Fibroblast of lung (primary cell): ENCODE results near the gene SF3B4. TPM values are rescaled to one million over a fixed set of nuclear protein-coding genes. Genes with fewer than 3 reads are reported as not detected.

Experiments used
- DNase-seq, 2 donors: peaks; one replicate each; pipeline versions ENCODE4 v3.0.0 to v3.0.0-alpha.2; 2010; ENCODE audit warnings: low read depth in 2 of 2
- H2AFZ ChIP-seq: 2 replicates; pipeline ENCODE4 v1.5.1; 2012; ENCODE audit warnings: low read length, control low read depth, inconsistent platforms
- H3K27ac ChIP-seq: 2 replicates; pipeline ENCODE4 v1.5.1; 2011; ENCODE audit warnings: low read length, control low read depth; ENCODE audit not compliant: insufficient read depth
- H3K27me3 ChIP-seq: 2 replicates; pipeline ENCODE4 v1.5.1; 2011; ENCODE audit warnings: mild to moderate bottlenecking, low read length; ENCODE audit not compliant: control insufficient read depth, insufficient read depth
- H3K36me3 ChIP-seq: 2 replicates; pipeline ENCODE4 v1.5.1; 2011; ENCODE audit warnings: low read length; ENCODE audit not compliant: control insufficient read depth, insufficient read depth
- H3K4me1 ChIP-seq: 2 replicates; pipeline ENCODE4 v1.5.1; 2011; ENCODE audit warnings: low read length; ENCODE audit not compliant: control insufficient read depth, insufficient read depth; ENCODE audit errors: extremely low read depth
- H3K4me2 ChIP-seq: 2 replicates; pipeline ENCODE4 v1.5.1; 2011; ENCODE audit warnings: low read length, control low read depth; ENCODE audit not compliant: insufficient read depth; ENCODE audit errors: extremely low read depth
- H3K4me3 ChIP-seq, 4 experiments: fragments of 200-600 bp in 1 of 4; sonication (generic) in 1 of 4; replicated peaks in 1 of 4; 2 replicates each; pipeline ENCODE4 v1.5.1; 2011 to 2016; ENCODE audit warnings: low read length in 4 of 4, low read depth in 3 of 4, mild to moderate bottlenecking in 3 of 4, control low read depth in 2 of 4, inconsistent platforms in 1 of 4, mixed read lengths in 1 of 4; ENCODE audit not compliant: insufficient read depth in 1 of 4; ENCODE audit errors: control extremely low read depth in 1 of 4
- H3K79me2 ChIP-seq: 2 replicates; pipeline ENCODE4 v1.5.1; 2012; ENCODE audit warnings: mild to moderate bottlenecking, low read length, inconsistent platforms; ENCODE audit not compliant: control insufficient read depth, insufficient read depth
- H3K9ac ChIP-seq: 2 replicates; pipeline ENCODE4 v1.5.1; 2011; ENCODE audit warnings: mild to moderate bottlenecking, low read length, control low read depth; ENCODE audit not compliant: insufficient read depth
- H3K9me3 ChIP-seq: 2 replicates; pipeline ENCODE4 v1.5.1; 2012; ENCODE audit warnings: low read depth, low read length; ENCODE audit not compliant: control insufficient read depth, insufficient read depth
- H4K20me1 ChIP-seq: 2 replicates; pipeline ENCODE4 v1.5.1; 2011; ENCODE audit warnings: low read length; ENCODE audit not compliant: control insufficient read depth, insufficient read depth; ENCODE audit errors: extremely low read depth
- EZH2 ChIP-seq: IDR thresholded peaks from 2 replicates; pipeline ENCODE4 v1.5.1; 2012; ENCODE audit warnings: low read length, control low read depth, mild to moderate bottlenecking; ENCODE audit errors: missing control alignments
- polyA plus RNA-seq, 2 donors: library from polyadenylated mRNA; depleted of rRNA in 1 of 2; stranded (reverse) in 1 of 2; unstranded in 1 of 2; fragments of >200 nt; gene quantifications; 2 replicates each; pipeline ENCODE4 v1.2.1, GENCODE V29; 2011 to 2012; ENCODE audit warnings: missing spikeins in 1 of 2
- total RNA-seq: library from RNA; depleted of rRNA; stranded (reverse); fragments of >200 nt; gene quantifications from 2 replicates; pipeline ENCODE4 v1.2.1, GENCODE V29; 2014
- TF ChIP-seq, protein P1 (sequence below), 2 donors: IDR thresholded peaks in 1 of 2; conservative IDR thresholded peaks in 1 of 2; 1 replicate in 1 of 2; 2 replicates in 1 of 2; pipeline ENCODE4 v1.5.1; 2011 to 2012; ENCODE audit warnings: low read length in 2 of 2, control low read depth in 1 of 2, inconsistent platforms in 1 of 2, low read depth in 1 of 2, mild to moderate bottlenecking in 1 of 2

SF3B4 gene
- total and polyA plus RNA-seq, 2 donors (not counting 1 experiment from before 2014, with no cell fraction given): 9.9 to 29.9 TPM

DNA sequence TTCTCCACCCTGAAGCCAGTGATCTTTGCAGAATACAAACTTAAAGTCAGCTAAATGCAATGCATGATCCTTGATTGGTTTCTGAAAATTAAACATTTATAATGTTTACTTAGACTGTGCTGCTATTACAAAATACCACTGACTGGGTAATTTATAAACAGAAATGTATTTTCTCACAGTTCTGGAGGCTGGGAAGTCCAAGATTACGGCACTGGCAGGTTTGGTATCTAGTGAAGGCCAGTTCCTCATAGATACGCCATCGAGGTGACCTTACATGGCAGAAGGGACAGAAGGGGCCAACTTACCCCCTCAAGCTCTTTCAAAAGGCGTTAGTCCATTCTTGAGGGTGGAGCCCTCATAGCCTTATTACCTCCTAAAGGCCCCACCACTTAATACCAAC, 31.0 kb downstream of the SF3B4 start:
- no peaks in the 10 kb centered on the region for H3K79me2 ChIP-seq
- TF ChIP-seq, protein P1, sequence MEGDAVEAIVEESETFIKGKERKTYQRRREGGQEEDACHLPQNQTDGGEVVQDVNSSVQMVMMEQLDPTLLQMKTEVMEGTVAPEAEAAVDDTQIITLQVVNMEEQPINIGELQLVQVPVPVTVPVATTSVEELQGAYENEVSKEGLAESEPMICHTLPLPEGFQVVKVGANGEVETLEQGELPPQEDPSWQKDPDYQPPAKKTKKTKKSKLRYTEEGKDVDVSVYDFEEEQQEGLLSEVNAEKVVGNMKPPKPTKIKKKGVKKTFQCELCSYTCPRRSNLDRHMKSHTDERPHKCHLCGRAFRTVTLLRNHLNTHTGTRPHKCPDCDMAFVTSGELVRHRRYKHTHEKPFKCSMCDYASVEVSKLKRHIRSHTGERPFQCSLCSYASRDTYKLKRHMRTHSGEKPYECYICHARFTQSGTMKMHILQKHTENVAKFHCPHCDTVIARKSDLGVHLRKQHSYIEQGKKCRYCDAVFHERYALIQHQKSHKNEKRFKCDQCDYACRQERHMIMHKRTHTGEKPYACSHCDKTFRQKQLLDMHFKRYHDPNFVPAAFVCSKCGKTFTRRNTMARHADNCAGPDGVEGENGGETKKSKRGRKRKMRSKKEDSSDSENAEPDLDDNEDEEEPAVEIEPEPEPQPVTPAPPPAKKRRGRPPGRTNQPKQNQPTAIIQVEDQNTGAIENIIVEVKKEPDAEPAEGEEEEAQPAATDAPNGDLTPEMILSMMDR (conservative IDR thresholded peaks at IDR 0.05 in 1 of 2, IDR thresholded peaks at IDR 0.05 in 1 of 2; ENCODE audit: low read depth in 1 of 2, low read length in 2 of 2): no peak
- no peak for TF ChIP-seq EZH2
- H3K27me3 ChIP-seq: no peaks in the 10 kb centered on the region
- no peak overlapping the region for H3K4me2 ChIP-seq
- no peaks in the 10 kb centered on the region for H3K9me3 ChIP-seq
- no peak overlapping the region for H3K9ac ChIP-seq
- H3K36me3 ChIP-seq: no peaks in the 10 kb centered on the region
- H3K27ac ChIP-seq: no peak overlapping the region
- H3K4me3 ChIP-seq: no peak overlapping the region
- no peaks in the 10 kb centered on the region for H4K20me1 ChIP-seq
- H2AFZ ChIP-seq: no peak overlapping the region
- no peaks in the 10 kb centered on the region for H3K4me1 ChIP-seq
- DNase-seq: no peak

DNA sequence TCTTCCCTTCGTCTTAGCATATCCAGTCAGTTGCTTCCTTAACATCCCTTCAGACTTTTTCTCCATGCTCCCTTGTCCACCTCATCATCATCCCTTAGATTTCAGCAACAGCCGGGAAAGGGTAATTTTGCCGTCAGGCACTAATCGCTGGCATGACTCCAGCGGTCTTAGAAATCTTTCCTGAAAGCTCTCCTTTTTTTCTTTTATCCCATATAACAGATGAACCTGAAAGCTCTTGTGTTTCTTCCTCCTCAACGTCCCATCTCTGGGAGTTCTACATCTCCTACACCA, 38.7 kb downstream of the SF3B4 start:
- Histone ChIP-seq H3K79me2 (peaks cover 3% of the 10 kb centered on the region), H3K9ac (peak overlapping the region; percentile 73), H2AFZ (peak overlapping the region; percentile 95), H3K27ac (peak overlapping the region; percentile 98), H3K4me2 (peak overlapping the region; percentile 79), H3K4me3 (peak overlapping the region; percentile 39 to 80 (median 62)), H3K27me3 (no peaks in the 10 kb centered on the region), H4K20me1 (no peaks in the 10 kb centered on the region), H3K36me3 (no peaks in the 10 kb centered on the region), H3K9me3 (no peaks in the 10 kb centered on the region), H3K4me1 (peaks cover 5% of the 10 kb centered on the region)
- TF ChIP-seq EZH2: no peak
- TF ChIP-seq, protein P1 (conservative IDR thresholded peaks at IDR 0.05 in 1 of 2, IDR thresholded peaks at IDR 0.05 in 1 of 2; ENCODE audit: low read depth in 1 of 2, low read length in 2 of 2): no peak
- DNase-seq: no peak

DNA sequence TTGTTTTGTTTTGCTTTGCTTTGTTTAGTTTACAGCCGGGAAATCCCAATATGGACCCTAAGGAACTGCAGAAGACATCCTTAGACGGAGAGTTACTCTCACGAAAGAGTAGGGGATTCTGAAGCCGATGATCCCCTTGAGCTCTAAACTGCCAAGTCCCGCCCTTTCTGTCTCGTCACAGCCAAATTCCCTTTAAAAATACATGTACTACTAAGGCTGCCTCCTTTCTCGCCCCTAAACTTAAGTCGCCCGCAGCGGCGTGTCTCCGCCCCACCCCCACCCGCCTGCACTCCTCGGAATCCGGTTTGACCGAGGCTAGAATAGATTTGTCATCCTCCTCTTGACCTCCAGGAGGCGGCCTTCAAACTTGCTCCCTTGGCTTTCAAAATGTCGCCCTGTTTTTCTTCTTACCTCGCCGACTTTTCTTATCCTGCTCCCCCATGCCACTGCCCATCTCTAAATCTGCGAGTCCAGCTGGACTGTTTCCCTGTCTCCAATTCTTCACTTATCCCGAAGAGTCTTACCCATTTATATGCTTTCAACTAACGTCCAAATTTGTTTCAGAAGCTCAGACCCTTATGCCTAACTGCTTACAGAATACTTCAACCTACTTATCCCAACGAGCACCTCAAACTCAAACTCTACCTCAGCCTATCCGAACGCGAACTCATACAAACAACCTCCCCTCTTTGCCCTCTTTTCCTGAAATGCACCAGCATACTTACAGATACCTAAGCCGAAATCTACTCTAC, 39.2 kb downstream of the SF3B4 start:
- peak overlapping the region; percentile 39 to 80 (median 62) for H3K4me3 ChIP-seq
- peak overlapping the region; percentile 73 for H3K9ac ChIP-seq
- TF ChIP-seq EZH2: no peak
- TF ChIP-seq, protein P1 (conservative IDR thresholded peaks at IDR 0.05 in 1 of 2, IDR thresholded peaks at IDR 0.05 in 1 of 2; ENCODE audit: low read depth in 1 of 2, low read length in 2 of 2): peak; percentile 44 to 68
- peak; percentile 88 to 95 for DNase-seq
- H3K79me2 ChIP-seq: peaks cover 3% of the 10 kb centered on the region
- peak overlapping the region; percentile 98 for H3K27ac ChIP-seq
- H3K9me3 ChIP-seq: no peaks in the 10 kb centered on the region
- no peaks in the 10 kb centered on the region for H4K20me1 ChIP-seq
- no peaks in the 10 kb centered on the region for H3K36me3 ChIP-seq
- peak overlapping the region; percentile 95 for H2AFZ ChIP-seq
- peaks cover 5% of the 10 kb centered on the region for H3K4me1 ChIP-seq
- H3K4me2 ChIP-seq: peak overlapping the region; percentile 79
- H3K27me3 ChIP-seq: no peaks in the 10 kb centered on the region
